Keratinocyte (primary cell): ENCODE data around the gene VAMP1. TPM values are rescaled to one million over a fixed set of nuclear protein-coding genes. Genes with fewer than 3 reads are reported as not detected.

Experiments
- DNase-seq: peaks from one replicate; pipeline ENCODE4 v3.0.0-alpha.2; 2011; ENCODE audit warnings: low read depth, missing footprints, low spot score
- FAIRE-seq: peaks from 2 replicates; lab custom pipeline; 2011; peaks lifted over from hg19 to GRCh38; lab: Jason Lieb, UNC
- H2AFZ ChIP-seq: 2 replicates; pipeline ENCODE4 v1.6.0; 2012; ENCODE audit warnings: low read length, control low read depth, inconsistent platforms; ENCODE audit not compliant: control insufficient read depth
- H3K27ac ChIP-seq: 2 replicates; pipeline ENCODE4 v1.5.1; 2011; ENCODE audit warnings: low read length; ENCODE audit not compliant: control insufficient read depth, insufficient read depth
- H3K27me3 ChIP-seq: 3 replicates; pipeline ENCODE4 v1.6.0; 2011; ENCODE audit warnings: low read length; ENCODE audit not compliant: control insufficient read depth, insufficient read depth; ENCODE audit errors: extremely low read depth
- H3K36me3 ChIP-seq, 2 experiments: 2 replicates in 1 of 2; 3 replicates in 1 of 2; pipeline ENCODE4 v1.5.1; 2011; ENCODE audit warnings: low read length in 2 of 2, mild to moderate bottlenecking in 1 of 2; ENCODE audit not compliant: control insufficient read depth in 2 of 2, insufficient read depth in 2 of 2; ENCODE audit errors: extremely low read depth in 1 of 2
- H3K4me1 ChIP-seq: 3 replicates; pipeline ENCODE4 v1.5.1; 2011; ENCODE audit warnings: low read length; ENCODE audit not compliant: control insufficient read depth, insufficient read depth; ENCODE audit errors: extremely low read depth
- H3K4me2 ChIP-seq: 3 replicates; pipeline ENCODE4 v1.6.0; 2011; ENCODE audit warnings: low read depth, low read length; ENCODE audit not compliant: control insufficient read depth, insufficient read depth; ENCODE audit errors: extremely low read depth
- H3K4me3 ChIP-seq, 3 experiments: fragments of 200-600 bp in 1 of 3; sonication (generic) in 1 of 3; 2 replicates in 2 of 3; 3 replicates in 1 of 3; pipeline ENCODE4 v1.5.1; 2011 to 2016; ENCODE audit warnings: low read length in 3 of 3, mild to moderate bottlenecking in 3 of 3, control low read depth in 2 of 3, inconsistent platforms in 1 of 3, low read depth in 1 of 3, mixed read lengths in 1 of 3, mixed run types in 1 of 3, moderate library complexity in 1 of 3; ENCODE audit not compliant: control insufficient read depth in 2 of 3, insufficient read depth in 2 of 3; ENCODE audit errors: extremely low read depth in 1 of 3
- H3K79me2 ChIP-seq: 2 replicates; pipeline ENCODE4 v1.6.0; 2012; ENCODE audit warnings: low read length; ENCODE audit not compliant: control insufficient read depth, insufficient read depth
- H3K9ac ChIP-seq: 3 replicates; pipeline ENCODE4 v1.6.0; 2011; ENCODE audit warnings: low read length; ENCODE audit not compliant: control insufficient read depth, insufficient read depth; ENCODE audit errors: extremely low read depth
- H3K9me1 ChIP-seq: 3 replicates; pipeline ENCODE4 v1.6.0; 2011; ENCODE audit warnings: low read length; ENCODE audit not compliant: control insufficient read depth, insufficient read depth; ENCODE audit errors: extremely low read depth
- H3K9me3 ChIP-seq: 2 replicates; pipeline ENCODE4 v1.5.1; 2012; ENCODE audit warnings: low read depth, low read length; ENCODE audit not compliant: control insufficient read depth
- H4K20me1 ChIP-seq: 3 replicates; pipeline ENCODE4 v1.6.0; 2011; ENCODE audit warnings: low read length; ENCODE audit not compliant: control insufficient read depth, insufficient read depth; ENCODE audit errors: extremely low read depth
- EZH2 ChIP-seq: IDR thresholded peaks from one replicate; pipeline ENCODE4 v1.6.1; 2012; ENCODE audit warnings: inconsistent platforms, mild to moderate bottlenecking, low read length, moderate library complexity
- dilution Hi-C: fragments of 300-500 bp; cut with MboI; formaldehyde crosslinking; loops from one replicate; pipeline ENCODE4 v1.7.0; 2020; ENCODE audit warnings: low sequenced_read_pairs; ENCODE audit not compliant: extremely low pct_ligation_motif_present
- polyA plus RNA-seq, 5 experiments: library from polyadenylated mRNA; depleted of rRNA in 3 of 5; stranded (reverse) in 3 of 5; stranded (forward) in 1 of 5; unstranded in 1 of 5; fragments of >200 nt; gene quantifications; 1 replicate in 1 of 5; 2 replicates in 3 of 5; 3 replicates in 1 of 5; pipeline versions ENCODE4 v1.2.1 to v1.2.3, GENCODE V29; 2011 to 2012; ENCODE audit warnings: missing spikeins in 2 of 5, low read depth in 1 of 5, low replicate concordance in 1 of 5
- TF ChIP-seq, protein P1 (sequence below), 3 experiments: IDR thresholded peaks in 1 of 3; conservative IDR thresholded peaks in 1 of 3; optimal IDR thresholded peaks in 1 of 3; 2 replicates in 2 of 3; 3 replicates in 1 of 3; pipeline versions ENCODE3 to v1.5.1; 2011; ENCODE audit warnings: low read length in 3 of 3, mild to moderate bottlenecking in 3 of 3, moderate library complexity in 2 of 3, control low read depth in 1 of 3, inconsistent platforms in 1 of 3; ENCODE audit not compliant: insufficient read depth in 2 of 3; ENCODE audit errors: extremely low read depth in 1 of 3

VAMP1 gene
- polyA plus RNA-seq, 1 donor (not counting 4 experiments of a cell fraction or from before 2014, with no cell fraction given) = 6.7 TPM

- DNase-seq (no peak), FAIRE-seq (no peak)
- H3K36me3 ChIP-seq = no peaks in the 10 kb centered on the region
- dilution Hi-C loops = no loop called here
- no peak for TF ChIP-seq EZH2
- TF ChIP-seq, protein P1, sequence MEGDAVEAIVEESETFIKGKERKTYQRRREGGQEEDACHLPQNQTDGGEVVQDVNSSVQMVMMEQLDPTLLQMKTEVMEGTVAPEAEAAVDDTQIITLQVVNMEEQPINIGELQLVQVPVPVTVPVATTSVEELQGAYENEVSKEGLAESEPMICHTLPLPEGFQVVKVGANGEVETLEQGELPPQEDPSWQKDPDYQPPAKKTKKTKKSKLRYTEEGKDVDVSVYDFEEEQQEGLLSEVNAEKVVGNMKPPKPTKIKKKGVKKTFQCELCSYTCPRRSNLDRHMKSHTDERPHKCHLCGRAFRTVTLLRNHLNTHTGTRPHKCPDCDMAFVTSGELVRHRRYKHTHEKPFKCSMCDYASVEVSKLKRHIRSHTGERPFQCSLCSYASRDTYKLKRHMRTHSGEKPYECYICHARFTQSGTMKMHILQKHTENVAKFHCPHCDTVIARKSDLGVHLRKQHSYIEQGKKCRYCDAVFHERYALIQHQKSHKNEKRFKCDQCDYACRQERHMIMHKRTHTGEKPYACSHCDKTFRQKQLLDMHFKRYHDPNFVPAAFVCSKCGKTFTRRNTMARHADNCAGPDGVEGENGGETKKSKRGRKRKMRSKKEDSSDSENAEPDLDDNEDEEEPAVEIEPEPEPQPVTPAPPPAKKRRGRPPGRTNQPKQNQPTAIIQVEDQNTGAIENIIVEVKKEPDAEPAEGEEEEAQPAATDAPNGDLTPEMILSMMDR (optimal IDR thresholded peaks at IDR 0.05 in 1 of 3, IDR thresholded peaks at IDR 0.05 in 1 of 3, conservative IDR thresholded peaks at IDR 0.05 in 1 of 3; ENCODE audit: extremely low read depth in 1 of 3, insufficient read depth in 2 of 3, low read length in 3 of 3) = no peak
- H3K9me3 ChIP-seq = no peaks in the 10 kb centered on the region
- no peaks in the 10 kb centered on the region for H3K27me3 ChIP-seq
- no peaks in the 10 kb centered on the region for H3K9me1 ChIP-seq
- no peak overlapping the region for H3K4me3 ChIP-seq
- H3K79me2 ChIP-seq = no peaks in the 10 kb centered on the region
- H4K20me1 ChIP-seq = no peaks in the 10 kb centered on the region
- H2AFZ ChIP-seq = no peak overlapping the region
- H3K4me2 ChIP-seq = no peak overlapping the region
- H3K4me1 ChIP-seq = no peaks in the 10 kb centered on the region
- H3K9ac ChIP-seq = no peak overlapping the region
- no peak overlapping the region for H3K27ac ChIP-seq
These were observed 30.1 kb downstream of the VAMP1 start for GRCh38 chr12:6440391-6440790.

DNA sequence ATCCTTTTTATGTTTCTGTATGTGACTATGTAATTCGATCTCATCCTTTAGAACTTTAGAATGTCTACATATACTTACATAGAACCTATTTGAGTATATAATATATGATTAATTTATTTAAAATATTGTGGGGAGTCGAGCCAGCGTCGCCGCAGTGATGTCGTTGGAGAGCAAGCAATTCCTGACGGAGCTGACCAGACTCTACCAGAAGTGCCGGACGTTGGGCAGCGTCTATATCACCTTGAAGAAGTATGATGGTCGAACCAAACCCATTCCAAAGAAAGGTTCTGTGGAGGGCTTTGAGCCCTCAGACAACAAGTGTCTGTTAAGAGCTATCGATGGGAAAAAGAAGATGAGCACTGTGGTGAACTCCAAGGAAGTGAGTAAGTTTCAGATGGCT, 32.1 kb downstream of the VAMP1 start:
- no peak overlapping the region for H3K27ac ChIP-seq
- no peaks in the 10 kb centered on the region for H4K20me1 ChIP-seq
- dilution Hi-C loops = no loop called here
- no peak overlapping the region for H3K4me2 ChIP-seq
- DNase-seq (no peak), FAIRE-seq (no peak)
- no peak overlapping the region for H2AFZ ChIP-seq
- TF ChIP-seq, protein P1 (optimal IDR thresholded peaks at IDR 0.05 in 1 of 3, IDR thresholded peaks at IDR 0.05 in 1 of 3, conservative IDR thresholded peaks at IDR 0.05 in 1 of 3; ENCODE audit: extremely low read depth in 1 of 3, insufficient read depth in 2 of 3, low read length in 3 of 3) = no peak
- no peaks in the 10 kb centered on the region for H3K27me3 ChIP-seq
- H3K9me1 ChIP-seq = no peaks in the 10 kb centered on the region
- no peak overlapping the region for H3K4me3 ChIP-seq
- H3K79me2 ChIP-seq = no peaks in the 10 kb centered on the region
- no peaks in the 10 kb centered on the region for H3K9me3 ChIP-seq
- no peak overlapping the region for H3K9ac ChIP-seq
- no peaks in the 10 kb centered on the region for H3K36me3 ChIP-seq
- H3K4me1 ChIP-seq = no peaks in the 10 kb centered on the region
